Mononuclear cell (primary cell): ENCODE data around the gene RHOBTB1. TPM values are rescaled to one million over a fixed set of nuclear protein-coding genes. Genes with fewer than 3 reads are reported as not detected.

Source experiments
- H3K27me3 ChIP-seq: 2 replicates; pipeline ENCODE4 v1.6.0; 2011; ENCODE audit warnings: low read length, control low read depth; ENCODE audit not compliant: insufficient read depth
- H3K4me1 ChIP-seq: 2 replicates; pipeline ENCODE4 v1.5.1; 2011; ENCODE audit warnings: mild to moderate bottlenecking, low read length, control low read depth; ENCODE audit not compliant: insufficient read depth
- H3K4me3 ChIP-seq: 2 replicates; pipeline ENCODE4 v1.5.1; 2011; ENCODE audit warnings: mild to moderate bottlenecking, low read length, moderate library complexity
- H3K9me3 ChIP-seq: 2 replicates; pipeline ENCODE4 v1.5.1; 2011; ENCODE audit warnings: low read depth, mild to moderate bottlenecking, control low read depth, low read length
- total RNA-seq: library from RNA; depleted of rRNA; stranded (reverse); fragments of >200 nt; gene quantifications from one replicate; pipeline ENCODE4 v1.2.3, GENCODE V29; 2012

The RHOBTB1 gene
- total RNA-seq, 1 donor, result 4.1 TPM

DNA sequence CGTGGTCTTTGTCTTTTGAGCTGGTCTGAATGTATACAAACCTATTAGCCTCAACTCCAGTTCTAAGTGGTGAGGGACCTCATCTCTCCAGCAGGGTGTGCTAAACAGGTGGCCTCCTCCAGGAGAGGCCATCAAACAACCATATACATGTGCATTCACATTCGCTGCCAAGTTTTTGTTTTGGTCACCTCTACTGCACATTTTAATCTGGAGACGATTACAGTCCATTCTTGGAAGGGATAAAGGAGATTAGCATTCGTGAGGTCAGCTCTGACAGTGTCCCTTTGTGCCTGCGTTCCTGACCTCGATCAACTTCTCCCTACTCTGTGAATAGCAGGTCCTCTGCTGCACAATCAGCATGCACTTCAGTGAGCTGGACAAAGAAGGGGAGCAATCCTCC is 60.8 kb downstream of the RHOBTB1 start:
- H3K27me3 ChIP-seq, result no peaks in the 10 kb centered on the region
- H3K4me3 ChIP-seq, result no peak overlapping the region
- H3K4me1 ChIP-seq, result no peaks in the 10 kb centered on the region
- H3K9me3 ChIP-seq, result no peaks in the 10 kb centered on the region

DNA sequence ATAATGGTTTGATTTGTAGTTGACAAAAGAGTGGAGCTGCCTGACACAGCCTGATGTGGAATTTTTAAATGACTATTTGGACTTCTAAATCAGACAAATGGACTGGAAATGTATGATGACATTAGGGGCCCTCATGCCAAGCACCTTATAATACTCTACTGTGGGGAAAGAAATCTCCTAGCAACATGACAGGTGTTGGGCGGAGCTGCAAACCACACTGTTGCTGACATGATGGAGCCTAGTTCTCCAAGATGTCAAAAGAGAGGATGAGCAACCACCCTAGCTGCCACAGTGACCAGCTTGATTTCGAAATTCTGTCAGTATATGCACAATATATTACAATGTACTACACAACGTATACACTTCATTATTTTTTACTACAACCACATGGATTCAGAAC is 65.8 kb downstream of the RHOBTB1 start:
- Histone ChIP-seq H3K4me1 (no peaks in the 10 kb centered on the region), H3K4me3 (no peak overlapping the region), H3K27me3 (no peaks in the 10 kb centered on the region), H3K9me3 (no peaks in the 10 kb centered on the region)

DNA sequence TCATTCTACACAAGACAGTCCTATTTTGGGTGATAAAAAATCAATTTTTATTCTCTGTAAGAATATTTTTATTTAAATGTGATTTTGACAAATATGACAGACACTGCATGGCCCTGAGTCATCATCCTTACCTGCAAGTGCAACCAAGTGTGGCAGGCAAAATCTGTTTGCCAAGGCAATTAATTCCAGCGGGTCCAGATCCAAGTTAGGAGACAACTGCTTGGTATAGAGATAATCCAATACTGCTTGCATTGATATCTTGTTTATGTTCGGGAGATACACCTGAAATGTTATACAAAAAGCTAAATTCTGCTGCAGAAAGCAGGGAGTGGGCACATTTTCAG is 66.2 kb downstream of the RHOBTB1 start:
- Histone ChIP-seq H3K4me3 (no peak overlapping the region), H3K27me3 (no peaks in the 10 kb centered on the region), H3K4me1 (no peaks in the 10 kb centered on the region), H3K9me3 (no peaks in the 10 kb centered on the region)

DNA sequence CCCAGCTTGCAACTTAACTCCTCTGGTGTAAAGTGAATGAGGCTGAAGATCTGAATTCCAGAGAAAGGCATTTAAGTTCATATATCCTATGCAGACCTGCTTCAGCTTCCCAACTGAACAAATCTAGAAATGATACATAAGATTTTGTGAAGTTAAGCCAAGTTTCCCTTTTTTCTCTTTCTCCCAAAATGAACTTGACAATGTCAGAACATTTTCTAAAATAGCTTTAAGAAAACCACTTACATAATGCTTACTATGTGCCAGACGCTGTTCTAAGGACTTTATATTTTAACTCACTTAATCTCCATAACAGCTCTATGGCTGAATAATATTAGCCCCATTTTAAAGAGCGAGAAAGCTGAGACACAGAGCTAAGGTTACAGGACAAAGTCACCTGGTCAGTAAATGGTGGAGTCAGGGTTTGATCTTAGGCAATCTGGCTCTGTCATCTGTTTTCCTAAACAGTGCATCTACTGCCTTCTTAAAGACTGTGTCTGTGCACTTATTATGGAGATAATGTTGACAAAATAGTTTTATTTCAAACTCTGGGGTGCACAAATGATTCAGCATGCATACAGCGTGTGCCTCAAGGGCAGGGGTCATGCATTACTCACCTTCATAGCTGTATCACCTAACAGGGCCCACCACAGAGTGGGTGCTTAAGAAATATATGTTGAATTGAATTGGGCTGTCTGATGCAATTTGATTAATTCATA is 66.8 kb downstream of the RHOBTB1 start:
- Histone ChIP-seq H3K9me3 (no peaks in the 10 kb centered on the region), H3K4me1 (no peaks in the 10 kb centered on the region), H3K27me3 (no peaks in the 10 kb centered on the region), H3K4me3 (no peak overlapping the region)

DNA sequence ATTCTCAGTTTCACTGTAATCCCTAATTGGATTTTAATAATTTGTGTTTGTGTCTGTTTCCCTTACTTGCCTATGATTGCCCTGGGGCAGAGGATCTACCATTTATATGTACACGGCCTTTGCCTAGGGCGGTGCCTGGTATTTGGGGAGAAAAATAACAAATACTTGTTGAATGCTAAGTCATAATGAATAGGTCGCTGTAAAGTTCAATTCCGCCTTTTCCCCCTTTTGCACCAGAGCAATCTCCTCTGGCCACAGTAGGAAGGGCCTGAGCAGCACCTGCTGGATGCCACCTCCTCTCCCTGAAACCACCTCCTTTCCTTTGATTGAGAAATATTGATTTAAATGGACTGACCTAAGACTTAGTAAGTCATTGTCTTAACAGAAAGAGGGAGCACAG is 70.2 kb downstream of the RHOBTB1 start:
- H3K4me1 ChIP-seq, result no peaks in the 10 kb centered on the region
- no peaks in the 10 kb centered on the region for H3K27me3 ChIP-seq
- no peaks in the 10 kb centered on the region for H3K9me3 ChIP-seq
- no peak overlapping the region for H3K4me3 ChIP-seq

DNA sequence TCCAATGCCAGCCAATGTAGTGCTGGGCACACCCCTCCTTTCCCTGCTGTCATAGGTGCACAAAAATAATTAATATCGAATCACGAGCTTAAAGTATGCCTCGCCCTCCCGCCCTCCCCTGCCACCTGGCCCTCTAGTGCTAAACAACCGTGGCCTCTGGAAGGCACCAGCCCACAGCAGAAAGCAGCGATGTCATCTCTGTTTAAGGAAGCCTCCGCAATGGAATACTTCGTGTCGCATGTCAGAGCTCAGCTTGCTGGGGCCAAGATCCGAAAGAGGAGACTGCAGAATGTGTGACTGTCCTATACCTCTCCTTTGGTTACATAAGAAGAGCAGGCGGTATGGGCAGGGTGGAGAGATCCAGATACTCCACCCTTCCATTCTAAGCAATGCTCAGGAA is 71.5 kb downstream of the RHOBTB1 start:
- no peaks in the 10 kb centered on the region for H3K4me1 ChIP-seq

DNA sequence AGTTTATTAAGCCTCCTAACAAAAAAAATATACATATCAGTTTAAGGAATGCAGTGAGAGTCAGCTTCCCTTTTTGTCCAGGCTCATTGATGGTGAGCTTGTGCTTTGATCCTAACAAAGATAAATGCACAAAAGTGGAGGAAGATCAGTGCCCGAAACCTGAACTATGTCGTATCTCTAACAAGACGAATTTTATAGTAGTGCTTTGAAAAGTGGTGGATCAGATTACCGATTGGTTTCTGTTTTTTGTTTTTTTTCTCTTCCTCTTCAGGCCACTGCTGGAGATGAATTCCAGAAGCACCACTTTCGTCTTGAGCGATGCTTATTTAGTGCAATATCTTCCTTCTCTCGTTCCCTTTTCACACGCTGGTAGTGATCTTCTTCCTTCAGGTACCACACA is 72.8 kb downstream of the RHOBTB1 start:
- no peaks in the 10 kb centered on the region for H3K27me3 ChIP-seq
- H3K9me3 ChIP-seq, result no peaks in the 10 kb centered on the region
- H3K4me3 ChIP-seq, result no peak overlapping the region
- H3K4me1 ChIP-seq, result no peaks in the 10 kb centered on the region

More for the DNA sequence above, 71.5 kb downstream of the RHOBTB1 start:
- no peaks in the 10 kb centered on the region for H3K9me3 ChIP-seq
- H3K27me3 ChIP-seq, result no peaks in the 10 kb centered on the region
- no peak overlapping the region for H3K4me3 ChIP-seq

DNA sequence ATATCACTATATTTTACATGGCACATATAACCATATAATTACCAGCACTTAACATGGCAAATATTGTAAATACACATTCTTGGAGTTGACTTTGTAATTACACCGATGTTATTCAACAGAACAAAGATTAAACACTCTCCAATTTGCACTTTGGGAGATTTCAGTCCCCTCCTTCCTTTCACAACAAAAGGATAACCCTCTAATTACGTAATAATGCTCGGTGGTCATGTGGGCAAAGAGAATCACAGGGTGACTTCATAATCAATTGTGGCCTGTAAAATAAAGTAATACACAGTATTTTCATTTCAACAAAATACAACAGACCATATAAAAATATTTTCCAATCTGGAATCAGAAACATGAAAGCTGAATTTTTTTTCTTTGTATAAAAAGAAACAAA is 73.2 kb downstream of the RHOBTB1 start:
- no peaks in the 10 kb centered on the region for H3K4me1 ChIP-seq
- no peaks in the 10 kb centered on the region for H3K27me3 ChIP-seq
- H3K4me3 ChIP-seq, result no peak overlapping the region
- H3K9me3 ChIP-seq, result no peaks in the 10 kb centered on the region

DNA sequence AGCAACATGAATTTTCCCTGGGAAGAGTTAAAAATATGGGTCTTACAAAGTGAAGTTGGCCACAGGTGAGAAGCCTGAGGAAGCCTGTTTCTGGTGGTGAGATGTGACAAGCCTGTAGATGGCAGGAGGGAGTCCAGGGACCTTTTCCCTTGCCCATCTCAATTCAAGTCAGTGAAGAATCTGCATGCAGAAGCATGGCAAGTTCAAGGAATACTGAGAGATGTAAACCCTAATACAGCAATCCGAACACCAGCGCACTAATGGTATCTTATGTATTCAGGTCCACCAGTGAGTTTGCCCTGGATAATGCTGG is 73.6 kb downstream of the RHOBTB1 start:
- no peaks in the 10 kb centered on the region for H3K27me3 ChIP-seq
- H3K4me3 ChIP-seq, result no peak overlapping the region
- H3K4me1 ChIP-seq, result no peaks in the 10 kb centered on the region
- H3K9me3 ChIP-seq, result no peaks in the 10 kb centered on the region

DNA sequence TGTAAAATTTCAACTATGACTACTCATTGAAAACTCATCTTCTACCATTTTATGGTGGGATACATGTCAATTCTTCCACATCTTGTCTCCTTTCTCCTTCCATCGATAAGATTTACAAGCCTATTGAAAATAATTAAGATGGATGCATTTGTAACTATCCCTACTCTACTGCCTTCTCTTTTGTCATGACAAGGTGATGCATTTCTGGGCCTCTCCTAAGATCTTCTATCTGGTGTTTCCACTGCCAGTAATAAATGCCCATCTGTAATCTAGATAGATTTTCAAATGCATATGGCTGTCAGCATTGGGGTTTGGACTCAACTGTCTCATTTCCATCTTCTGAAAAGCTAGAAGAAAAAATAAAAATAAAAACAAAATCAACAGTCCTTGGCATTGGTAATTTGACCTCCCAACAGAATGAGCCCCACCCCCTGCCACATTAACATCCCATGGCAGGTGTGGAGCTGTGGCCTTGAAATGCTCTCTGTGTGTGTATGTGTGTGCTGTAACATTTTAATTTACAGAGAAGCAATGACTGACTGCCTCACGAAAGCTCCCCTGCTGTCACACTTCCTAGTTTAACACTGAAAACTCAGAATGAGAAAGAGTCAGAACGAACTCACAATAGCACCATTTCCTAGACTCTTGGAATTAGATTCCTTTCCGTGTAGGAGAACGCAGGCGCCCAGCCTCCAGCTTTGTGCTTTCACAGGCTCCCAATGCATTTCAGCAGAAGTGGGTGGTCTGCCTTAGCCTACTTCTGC is 74.2 kb downstream of the RHOBTB1 start:
- H3K4me1 ChIP-seq, result no peaks in the 10 kb centered on the region
- H3K9me3 ChIP-seq, result no peaks in the 10 kb centered on the region
- H3K27me3 ChIP-seq, result no peaks in the 10 kb centered on the region
- H3K4me3 ChIP-seq, result no peak overlapping the region

DNA sequence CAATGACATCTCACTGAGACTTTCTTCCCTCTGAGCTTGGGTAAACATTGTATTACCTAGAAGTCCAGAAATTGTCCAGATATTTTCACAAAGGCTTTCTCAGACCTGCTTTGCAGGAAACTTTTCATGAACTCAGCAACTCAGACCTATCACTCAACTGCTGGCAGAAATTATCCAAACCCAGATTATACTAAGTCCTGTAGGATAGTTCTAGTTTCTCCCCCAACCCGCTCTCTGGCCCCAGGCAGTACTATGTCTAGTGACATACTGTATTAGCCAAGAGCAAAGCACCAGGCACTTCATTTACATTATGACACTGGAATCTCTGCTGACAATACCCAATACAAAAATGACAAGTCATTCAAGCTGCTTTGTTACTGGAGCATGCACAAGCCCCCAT is 75.0 kb downstream of the RHOBTB1 start:
- Histone ChIP-seq H3K4me1 (no peaks in the 10 kb centered on the region), H3K4me3 (no peak overlapping the region), H3K27me3 (no peaks in the 10 kb centered on the region), H3K9me3 (no peaks in the 10 kb centered on the region)

DNA sequence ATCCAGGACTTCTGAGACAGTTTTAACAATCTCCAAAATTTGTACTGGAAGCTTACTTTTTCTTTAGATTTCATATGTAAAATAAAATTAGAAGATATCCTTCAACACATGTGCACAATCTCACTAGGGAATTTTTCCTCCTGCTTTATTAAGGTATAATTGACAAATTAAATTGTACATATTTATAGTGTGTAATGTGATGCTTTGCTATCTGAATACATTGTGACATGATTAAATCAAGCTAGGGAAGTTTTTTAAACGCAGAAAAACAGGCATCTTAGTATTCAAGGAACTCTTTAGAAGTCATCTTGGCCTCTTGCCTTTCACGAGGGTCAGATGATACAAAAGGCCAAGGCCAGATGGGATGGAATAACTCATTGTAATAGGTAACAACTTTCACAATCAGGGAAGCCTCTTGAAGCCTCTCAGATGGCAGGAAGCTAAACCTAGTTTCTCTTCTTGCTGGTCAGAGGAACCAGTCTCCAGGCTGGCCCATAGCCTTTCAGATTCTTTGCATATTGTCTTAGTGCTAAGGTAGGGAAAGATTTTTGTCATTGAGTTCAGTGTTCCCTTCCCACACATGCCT is 78.7 kb downstream of the RHOBTB1 start:
- Histone ChIP-seq H3K4me1 (no peaks in the 10 kb centered on the region), H3K27me3 (no peaks in the 10 kb centered on the region), H3K9me3 (no peaks in the 10 kb centered on the region), H3K4me3 (no peak overlapping the region)

DNA sequence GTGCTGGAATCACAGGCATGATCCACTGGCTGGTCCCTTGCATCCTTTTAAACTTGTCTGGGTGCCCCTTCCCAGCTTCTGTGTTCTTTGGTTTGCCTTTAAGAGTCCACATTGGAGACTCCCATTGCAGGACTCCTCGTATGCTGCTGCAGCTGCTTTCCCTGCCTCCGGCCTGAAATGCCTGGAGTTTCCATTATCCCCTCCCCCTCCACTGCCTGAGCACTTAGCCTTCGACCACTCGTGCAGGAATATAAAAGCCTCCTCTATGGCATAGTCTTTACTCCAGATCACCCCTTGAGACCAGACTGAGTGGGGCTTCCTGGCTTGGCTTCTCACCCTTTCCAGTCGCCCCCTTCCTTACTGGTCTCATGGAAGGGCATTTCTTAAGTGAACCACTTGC is 80.2 kb downstream of the RHOBTB1 start:
- Histone ChIP-seq H3K4me3 (no peak overlapping the region), H3K27me3 (no peaks in the 10 kb centered on the region), H3K4me1 (no peaks in the 10 kb centered on the region), H3K9me3 (no peaks in the 10 kb centered on the region)

DNA sequence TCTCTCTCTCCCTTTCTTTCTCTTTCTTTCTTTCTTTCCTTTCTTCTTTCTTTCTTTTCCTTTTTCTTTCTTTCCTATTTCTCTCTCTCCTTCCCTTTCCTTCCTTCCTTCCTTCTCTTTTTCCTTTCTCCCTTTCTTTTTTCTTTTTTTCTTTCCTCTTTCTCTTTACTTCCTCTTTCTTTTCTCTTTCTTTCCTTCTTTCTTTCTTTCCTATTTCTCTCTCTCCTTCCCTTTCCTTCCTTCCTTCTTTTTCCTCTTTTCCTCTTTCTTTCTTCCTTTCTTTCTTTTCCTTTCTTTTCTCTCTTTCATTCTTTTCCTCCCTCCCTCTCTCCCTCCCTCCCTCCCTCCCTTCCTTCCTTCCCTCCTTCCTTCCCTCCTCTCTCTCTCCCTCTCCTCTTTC is 81.5 kb downstream of the RHOBTB1 start:
- Histone ChIP-seq H3K27me3 (no peaks in the 10 kb centered on the region), H3K9me3 (no peaks in the 10 kb centered on the region), H3K4me3 (no peak overlapping the region), H3K4me1 (no peaks in the 10 kb centered on the region)

DNA sequence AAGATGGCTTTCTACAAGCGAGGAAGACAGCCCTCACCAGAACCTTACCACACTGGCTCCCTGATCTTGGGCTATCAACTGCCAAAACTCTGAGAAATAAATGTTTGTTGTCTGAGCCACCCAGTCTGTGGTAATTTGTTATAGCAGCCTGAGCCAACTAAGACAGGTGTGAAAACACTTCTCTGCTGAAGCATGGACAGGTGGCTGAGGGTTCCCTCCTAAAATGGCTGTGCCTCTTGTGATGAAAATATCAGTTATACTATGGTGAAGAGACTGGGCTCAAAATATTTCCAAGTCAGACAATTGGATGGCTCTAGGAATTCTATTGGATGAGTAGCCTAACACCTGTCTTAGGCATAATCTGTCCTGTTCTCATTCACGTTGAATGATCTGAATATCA is 87.6 kb downstream of the RHOBTB1 start:
- H3K9me3 ChIP-seq, result no peaks in the 10 kb centered on the region
- H3K27me3 ChIP-seq, result no peaks in the 10 kb centered on the region
- no peak overlapping the region for H3K4me3 ChIP-seq
- H3K4me1 ChIP-seq, result no peaks in the 10 kb centered on the region

DNA sequence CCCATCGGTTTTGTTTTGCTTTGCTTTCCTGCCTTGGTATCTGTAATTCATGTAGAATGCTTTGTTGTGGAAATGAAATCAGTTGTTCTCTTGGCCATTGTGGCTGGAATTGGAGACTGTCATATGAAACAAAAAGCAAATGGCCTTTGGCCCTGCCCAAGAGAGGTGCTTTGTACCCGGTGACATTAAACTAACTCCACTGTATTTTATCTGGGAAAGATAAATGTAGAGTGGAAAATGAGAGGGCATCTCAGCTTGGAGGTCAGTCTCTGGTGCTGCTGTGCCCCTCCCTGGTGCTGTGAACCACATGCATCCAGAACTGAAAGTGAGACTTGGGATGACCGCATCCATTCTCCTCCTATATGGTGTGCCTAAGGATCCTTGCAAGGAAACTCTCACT is 90.3 kb downstream of the RHOBTB1 start:
- no peaks in the 10 kb centered on the region for H3K27me3 ChIP-seq
- no peak overlapping the region for H3K4me3 ChIP-seq
- no peaks in the 10 kb centered on the region for H3K9me3 ChIP-seq
- H3K4me1 ChIP-seq, result no peaks in the 10 kb centered on the region
